GM12872 (cell line): ENCODE results near the gene KRTAP27-1.

Experiments used
- TF ChIP-seq, protein P1 (sequence below): IDR thresholded peaks from 3 replicates; pipeline ENCODE4 v1.5.1; 2011; ENCODE audit warnings: low read depth, mild to moderate bottlenecking, low read length, moderate library complexity; ENCODE audit not compliant: insufficient read depth

KRTAP27-1 gene, protein sequence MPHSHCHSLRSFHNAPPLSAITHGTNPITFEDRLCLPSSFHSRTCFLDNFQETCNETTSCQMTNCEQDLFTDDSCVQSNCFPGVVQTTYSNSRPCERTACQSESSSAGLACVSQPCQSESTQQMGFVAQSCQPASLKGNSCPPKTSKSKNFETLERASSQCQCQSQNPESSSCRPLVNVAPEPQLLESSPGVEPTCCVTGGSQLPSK

DNA sequence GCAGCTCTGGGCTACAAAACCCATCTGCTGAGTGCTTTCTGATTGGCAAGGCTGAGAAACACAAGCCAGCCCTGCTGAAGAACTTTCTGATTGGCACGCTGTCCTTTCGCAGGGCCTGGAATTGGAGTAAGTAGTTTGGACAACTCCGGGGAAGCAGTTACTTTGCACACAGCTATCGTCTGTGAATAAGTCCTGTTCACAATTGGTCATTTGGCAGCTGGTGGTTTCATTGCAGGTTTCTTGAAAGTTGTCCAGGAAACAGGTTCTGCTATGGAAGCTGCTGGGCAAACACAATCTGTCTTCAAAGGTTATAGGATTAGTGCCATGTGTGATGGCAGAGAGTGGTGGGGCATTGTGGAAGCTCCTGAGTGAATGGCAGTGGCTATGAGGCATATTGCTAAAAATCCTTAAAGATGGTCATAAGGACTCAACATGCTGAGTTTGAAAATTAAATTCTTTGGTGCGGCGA, at the start of gene KRTAP27-1:
TSS of gene KRTAP27-1 (minus strand) at position 419 of the 469 bp plus-strand sequence. CDS start at position 393, 26 bp downstream.
- TF ChIP-seq, protein P1, sequence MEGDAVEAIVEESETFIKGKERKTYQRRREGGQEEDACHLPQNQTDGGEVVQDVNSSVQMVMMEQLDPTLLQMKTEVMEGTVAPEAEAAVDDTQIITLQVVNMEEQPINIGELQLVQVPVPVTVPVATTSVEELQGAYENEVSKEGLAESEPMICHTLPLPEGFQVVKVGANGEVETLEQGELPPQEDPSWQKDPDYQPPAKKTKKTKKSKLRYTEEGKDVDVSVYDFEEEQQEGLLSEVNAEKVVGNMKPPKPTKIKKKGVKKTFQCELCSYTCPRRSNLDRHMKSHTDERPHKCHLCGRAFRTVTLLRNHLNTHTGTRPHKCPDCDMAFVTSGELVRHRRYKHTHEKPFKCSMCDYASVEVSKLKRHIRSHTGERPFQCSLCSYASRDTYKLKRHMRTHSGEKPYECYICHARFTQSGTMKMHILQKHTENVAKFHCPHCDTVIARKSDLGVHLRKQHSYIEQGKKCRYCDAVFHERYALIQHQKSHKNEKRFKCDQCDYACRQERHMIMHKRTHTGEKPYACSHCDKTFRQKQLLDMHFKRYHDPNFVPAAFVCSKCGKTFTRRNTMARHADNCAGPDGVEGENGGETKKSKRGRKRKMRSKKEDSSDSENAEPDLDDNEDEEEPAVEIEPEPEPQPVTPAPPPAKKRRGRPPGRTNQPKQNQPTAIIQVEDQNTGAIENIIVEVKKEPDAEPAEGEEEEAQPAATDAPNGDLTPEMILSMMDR = no peak

DNA sequence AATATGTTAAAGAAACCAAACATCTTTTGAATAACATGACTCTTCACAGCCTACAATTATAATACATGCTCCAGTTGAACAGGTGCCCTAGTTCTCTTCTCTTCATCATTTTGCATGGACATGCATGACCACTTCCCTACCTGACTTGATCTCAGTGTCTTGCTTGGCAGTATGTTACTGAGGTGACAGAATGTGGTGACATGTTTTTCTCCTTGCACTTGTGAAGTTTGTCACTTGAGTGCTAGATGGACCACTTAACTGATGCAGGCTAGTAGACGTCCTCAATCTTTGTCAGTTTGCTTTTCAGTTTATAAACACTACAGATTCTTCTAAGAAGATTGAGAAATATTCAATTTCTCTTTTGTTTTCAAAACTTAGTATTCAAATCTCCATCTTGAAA, 44.7 kb upstream of the KRTAP27-1 start:
- TF ChIP-seq, protein P1 = no peak

DNA sequence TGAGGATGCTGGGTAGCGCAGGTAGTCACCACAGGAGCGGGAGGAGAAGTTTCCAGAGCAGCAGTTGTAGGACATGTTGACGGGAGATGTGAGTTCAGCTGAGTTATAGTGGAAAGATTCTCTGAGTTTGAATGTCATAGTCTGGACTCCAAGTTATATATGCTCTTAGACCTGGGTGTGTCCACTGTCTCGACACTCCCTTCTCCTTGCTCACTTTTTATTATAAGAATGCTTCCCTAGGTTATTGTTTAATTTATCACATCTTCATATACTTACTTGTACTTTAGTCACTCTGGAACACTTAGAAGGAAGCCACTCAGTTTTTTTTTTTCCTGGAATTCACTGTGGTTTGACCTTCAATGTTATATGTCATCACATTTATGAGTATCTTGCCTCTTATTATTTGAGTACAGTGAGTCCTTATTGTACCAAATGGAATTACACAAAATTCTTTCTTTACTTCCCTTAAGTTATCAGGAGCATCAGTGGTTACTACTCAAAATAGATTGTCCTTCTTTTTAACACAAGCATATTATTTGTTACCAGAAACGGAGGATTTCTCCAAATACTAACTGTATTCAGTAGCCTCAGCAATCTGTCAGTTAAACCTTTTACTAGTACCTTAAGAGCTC, 34.8 kb upstream of the KRTAP27-1 start, which contains the start of gene KRTAP13-2:
TSS of gene KRTAP13-2 (minus strand) at position 133 of the 632 bp plus-strand sequence. CDS start at position 75, 58 bp downstream.
- TF ChIP-seq, protein P1 = no peak

DNA sequence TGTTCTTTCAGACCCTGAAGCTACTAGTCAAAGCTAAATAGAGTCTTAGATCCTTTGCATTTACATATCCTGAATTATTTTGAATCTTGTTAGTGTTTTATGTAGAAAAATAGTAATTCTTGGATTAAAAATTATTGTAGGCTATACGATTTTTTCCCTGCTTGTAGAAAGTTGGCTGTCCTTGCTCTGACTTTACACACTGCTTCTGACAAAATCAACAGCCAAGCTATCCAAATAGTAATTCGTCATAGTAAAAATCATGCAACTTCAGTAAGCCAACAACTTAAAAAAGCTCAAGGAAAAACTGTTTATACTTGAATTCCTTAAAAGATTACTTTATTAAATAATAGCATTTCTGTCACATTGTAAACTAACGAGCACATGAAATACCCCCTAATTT, 18.4 kb upstream of the KRTAP27-1 start:
- TF ChIP-seq, protein P1 = no peak

DNA sequence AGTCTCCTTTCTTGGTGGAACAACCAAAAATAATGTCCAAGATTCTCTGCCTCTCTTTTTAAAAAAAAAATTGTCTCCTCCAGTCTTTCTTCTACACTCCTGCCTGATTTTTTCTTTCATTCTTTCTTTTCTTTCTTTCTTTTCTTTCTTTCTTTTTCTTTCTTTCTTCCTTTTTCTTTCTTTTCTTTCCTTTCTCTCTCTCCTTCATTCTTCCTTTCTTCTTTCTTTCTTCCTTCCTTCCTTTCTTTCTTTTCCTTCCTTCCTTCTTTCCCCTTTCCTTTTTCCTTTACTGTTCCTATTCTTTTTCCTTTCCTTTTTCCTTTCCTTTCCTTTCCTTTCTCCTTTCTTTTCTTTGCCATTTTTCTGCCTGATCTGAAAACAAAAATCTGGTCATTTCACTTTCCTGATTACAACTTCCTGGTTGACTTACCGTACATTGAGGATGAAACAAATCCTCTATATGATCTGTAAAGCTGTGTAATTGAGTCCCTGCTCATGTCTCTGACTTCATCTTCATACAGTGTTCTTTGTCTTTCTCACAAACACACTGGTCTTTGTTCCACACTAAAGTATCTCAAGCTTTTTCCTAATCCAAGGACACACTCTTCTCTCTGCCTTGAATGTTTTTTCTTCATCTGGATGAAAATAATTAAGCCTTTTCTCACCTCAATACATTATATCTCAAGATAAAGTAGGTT, 17.0 kb upstream of the KRTAP27-1 start:
- TF ChIP-seq, protein P1 = no peak

DNA sequence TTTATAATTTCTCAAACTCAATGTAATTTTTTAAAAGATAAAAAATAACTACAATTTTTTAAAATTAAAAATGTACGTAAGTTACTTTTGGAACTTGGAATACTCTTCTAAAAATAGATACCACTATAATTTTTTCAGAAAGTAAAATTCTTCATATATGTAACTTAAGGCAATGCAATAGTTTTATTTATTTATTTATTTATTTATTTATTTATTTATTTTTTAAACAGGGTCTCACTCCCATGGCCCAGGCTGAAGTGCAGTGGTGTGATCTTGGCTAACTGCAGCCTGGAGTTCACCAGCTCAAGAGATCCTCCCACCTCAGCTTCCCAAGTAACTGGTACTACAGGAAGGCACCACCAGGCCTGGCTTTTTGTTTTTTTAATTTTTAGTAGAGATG, 14.0 kb upstream of the KRTAP27-1 start:
- TF ChIP-seq, protein P1 = no peak

DNA sequence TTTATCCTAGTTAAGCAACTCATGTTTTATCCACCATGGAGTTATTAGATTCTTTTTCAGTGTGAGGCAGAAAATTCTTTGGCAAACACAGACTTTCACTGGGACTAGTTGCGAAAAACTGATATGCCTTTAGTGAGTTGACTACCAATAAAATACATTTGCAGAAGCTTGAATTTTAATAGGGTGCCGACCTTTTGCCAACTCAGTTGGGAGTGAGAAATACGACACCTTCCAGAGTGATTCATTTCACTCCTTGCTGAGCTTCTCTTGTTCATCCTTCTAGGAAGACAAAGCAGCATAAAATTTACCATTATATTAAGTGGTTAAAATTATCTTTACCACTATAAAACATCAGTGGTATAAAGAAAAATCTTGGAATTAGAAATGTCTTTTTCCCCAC, 12.1 kb upstream of the KRTAP27-1 start:
- TF ChIP-seq, protein P1 = no peak
